Common myeloid progenitor, CD34-positive (primary cell): ENCODE results near the gene HSD17B10. TPM values are rescaled to one million over a fixed set of nuclear protein-coding genes. Genes with fewer than 3 reads are reported as not detected.
A peak's percentile ranks its signal among the peaks of the same experiment; 100 is the strongest.

Experiments
- CTCF ChIA-PET: fragments of 350-600 bp; sonication (Branson Sonifier 250); formaldehyde crosslinking; loops from one replicate; lab custom pipeline; 2021; ENCODE audit warnings: antibody characterized with exemption; lab: Charles Lee
- POLR2A ChIA-PET: fragments of 350-600 bp; sonication (Branson Sonifier 250); formaldehyde crosslinking; loops from one replicate; lab custom pipeline; 2021; ENCODE audit warnings: antibody characterized with exemption; lab: Charles Lee
- DNase-seq, 3 donors: peaks; one replicate each; pipeline versions ENCODE4 v3.0.0 to v3.0.0-alpha.2; 2013
- H3K27ac ChIP-seq, 2 experiments: 1 replicate in 1 of 2; 2 replicates in 1 of 2; pipeline ENCODE4 v1.7.0; 2013; ENCODE audit warnings: inconsistent platforms in 2 of 2, low read length in 2 of 2, mild to moderate bottlenecking in 2 of 2, low read depth in 1 of 2, moderate library complexity in 1 of 2; ENCODE audit not compliant: severe bottlenecking in 2 of 2, insufficient read depth in 1 of 2, poor library complexity in 1 of 2
- H3K27me3 ChIP-seq, 5 experiments: replicated peaks in 2 of 5; 1 replicate in 3 of 5; 2 replicates in 2 of 5; pipeline versions ENCODE4 v1.6.1 to v1.7.0; 2013; ENCODE audit warnings: low read length in 4 of 5, mild to moderate bottlenecking in 2 of 5, moderate library complexity in 2 of 5, inconsistent platforms in 1 of 5; ENCODE audit not compliant: insufficient read depth in 5 of 5, control insufficient read depth in 4 of 5
- H3K36me3 ChIP-seq, 4 experiments: 1 replicate in 2 of 4; 2 replicates in 2 of 4; pipeline versions ENCODE4 v1.6.1 to v1.7.0; 2013; ENCODE audit warnings: low read length in 3 of 4, control low read depth in 1 of 4, mild to moderate bottlenecking in 1 of 4; ENCODE audit not compliant: control insufficient read depth in 4 of 4, insufficient read depth in 4 of 4
- H3K4me1 ChIP-seq, 4 experiments: 1 replicate in 3 of 4; 2 replicates in 1 of 4; pipeline versions ENCODE4 v1.6.1 to v1.7.1; 2013; ENCODE audit warnings: low read length in 3 of 4, mild to moderate bottlenecking in 3 of 4, control low read depth in 1 of 4, inconsistent platforms in 1 of 4, moderate library complexity in 1 of 4; ENCODE audit not compliant: control insufficient read depth in 4 of 4, insufficient read depth in 4 of 4; ENCODE audit errors: control extremely low read depth in 1 of 4
- H3K4me3 ChIP-seq, 7 experiments: 1 replicate in 4 of 7; 2 replicates in 3 of 7; pipeline versions ENCODE4 v1.5.1 to v1.7.0; 2013; ENCODE audit warnings: mild to moderate bottlenecking in 7 of 7, low read length in 6 of 7, moderate library complexity in 6 of 7, inconsistent platforms in 2 of 7, low read depth in 2 of 7, control low read depth in 1 of 7; ENCODE audit not compliant: insufficient read depth in 4 of 7, control insufficient read depth in 1 of 7; ENCODE audit errors: extremely low read depth in 1 of 7
- H3K9me3 ChIP-seq, 5 experiments: 1 replicate in 4 of 5; 2 replicates in 1 of 5; pipeline versions ENCODE4 v1.6.1 to v1.7.1; 2013; ENCODE audit warnings: low read length in 4 of 5, mild to moderate bottlenecking in 2 of 5, inconsistent platforms in 1 of 5, low read depth in 1 of 5, moderate library complexity in 1 of 5; ENCODE audit not compliant: control insufficient read depth in 4 of 5, insufficient read depth in 2 of 5; ENCODE audit errors: control extremely low read depth in 1 of 5
- WGBS: methylation state at CpG from one replicate; pipeline ENCODE4 v1.1.5; 2013; ENCODE audit not compliant: insufficient coverage; 5-methylcytosine and 5-hydroxymethylcytosine counted together
- polyA plus RNA-seq: library from polyadenylated mRNA; unstranded; fragments of 120-200 nt; gene quantifications from one replicate; pipeline ENCODE4 v1.2.1, GENCODE V29; 2013

Gene HSD17B10
- polyA plus RNA-seq = 60.5 TPM

DNA sequence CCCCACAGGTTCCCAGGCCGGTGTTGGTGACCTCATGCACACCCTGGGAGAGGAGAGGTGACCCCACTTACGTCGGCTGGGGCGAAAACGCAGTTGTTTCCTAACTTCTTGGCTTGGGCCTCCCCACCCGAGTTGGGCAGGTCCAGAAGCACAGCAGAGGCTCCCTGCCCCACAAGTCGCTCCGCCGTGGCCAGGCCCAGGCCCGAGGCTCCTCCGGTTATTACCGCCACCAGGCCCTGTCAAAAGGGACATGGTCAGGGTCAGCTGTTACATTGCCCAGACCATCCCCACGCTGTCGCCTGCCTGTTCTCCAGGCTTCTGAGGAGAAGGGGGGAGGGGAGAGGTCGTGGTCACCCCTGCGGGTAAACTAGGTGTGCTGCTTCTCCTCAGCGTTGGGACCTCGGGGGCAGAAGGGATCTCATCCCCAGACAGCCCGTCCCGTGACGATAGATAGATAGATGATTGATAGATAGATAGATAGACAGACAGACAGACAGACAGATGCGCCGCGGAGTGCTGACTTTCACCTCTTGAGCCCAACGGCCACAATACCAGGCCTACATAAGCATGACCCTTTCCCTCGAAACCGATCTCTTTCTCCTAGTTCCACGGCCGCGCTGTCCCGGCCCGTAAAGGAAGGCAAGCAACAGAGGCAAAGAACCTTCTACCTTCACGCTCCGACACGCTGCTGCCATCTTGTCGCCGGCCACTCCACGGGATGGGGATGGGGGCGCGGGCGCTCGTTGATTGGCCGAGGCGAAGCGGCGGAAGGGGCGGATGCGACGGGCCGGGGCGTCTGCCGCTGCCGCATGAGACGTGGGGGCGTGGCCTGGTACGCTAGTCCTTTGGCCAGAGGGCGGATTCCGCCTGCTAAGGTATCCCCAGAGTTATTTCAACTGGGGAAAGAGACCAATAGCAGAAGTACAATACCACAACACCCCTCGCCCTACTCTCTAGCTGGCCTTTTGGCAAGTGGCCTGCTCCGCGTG lies at the start of gene HSD17B10:
Gene HSD17B10 (minus strand): TSS at position 720 of the 989 bp plus-strand sequence. CDS start 25 bp downstream, at position 695.
- POLR2A ChIA-PET = interaction anchor here (1.0 kb wide), 1 partner anchor 121 kb away, joined by 4 read pairs; no protein-coding TSS in a partner anchor
- peak within 1 kb of the TSS; percentile 52 to 91 (median 76) for H3K4me3 ChIP-seq
- peaks cover 4 to 29% (median 10%) of the 10 kb centered on the region in 4 experiments for H3K36me3 ChIP-seq
- H3K27me3 ChIP-seq = peaks cover 0 to 42% (median 0%) of the 10 kb centered on the region in 5 experiments
- peak within 1 kb of the TSS; percentile 56 to 83 for H3K27ac ChIP-seq
- no peaks in the 10 kb centered on the region for H3K9me3 ChIP-seq
- peak; percentile 85 to 93 (median 90) for DNase-seq
- peaks cover 4 to 16% (median 5%) of the 10 kb centered on the region in 4 experiments for H3K4me1 ChIP-seq
- CTCF ChIA-PET = interaction anchor here (0.9 to 2.0 kb wide), 4 partner anchors 8 to 148 kb away, joined by 3 to 5 read pairs (median 4); no protein-coding TSS in a partner anchor
- 38% methylated on average over 51 of the region's 61 CpGs for WGBS

GRCh38 chrX:53483416-53483815 lies 49.2 kb upstream of the HSD17B10 start:
- ChIA-PET CTCF (interaction anchor here (1.1 to 4.5 kb wide), 6 partner anchors 9 to 231 kb away, joined by 3 to 33 read pairs (median 4); no protein-coding TSS in a partner anchor), POLR2A (no interaction called here)
- H3K4me1 ChIP-seq = peaks cover 0 to 3% (median 0%) of the 10 kb centered on the region in 4 experiments
- no peaks in the 10 kb centered on the region for H3K9me3 ChIP-seq
- no peaks in the 10 kb centered on the region for H3K36me3 ChIP-seq
- no peak for DNase-seq
- H3K4me3 ChIP-seq = no peak overlapping the region
- no peak overlapping the region for H3K27ac ChIP-seq
- 94% methylated on average over 2 of the region's 2 CpGs for WGBS
- H3K27me3 ChIP-seq = peaks cover 0 to 6% (median 0%) of the 10 kb centered on the region in 5 experiments

- peaks cover 0 to 6% (median 0%) of the 10 kb centered on the region in 5 experiments for H3K27me3 ChIP-seq
- no peak overlapping the region for H3K27ac ChIP-seq
- no peaks in the 10 kb centered on the region for H3K9me3 ChIP-seq
- peak; percentile 58 to 81 (median 73) for DNase-seq
- ChIA-PET CTCF (interaction anchor here (0.6 to 4.5 kb wide), 17 partner anchors 9 to 229 kb away, joined by 3 to 33 read pairs (median 4); no protein-coding TSS in a partner anchor), POLR2A (no interaction called here)
- H3K4me1 ChIP-seq = peaks cover 0 to 3% (median 0%) of the 10 kb centered on the region in 4 experiments
- H3K36me3 ChIP-seq = no peaks in the 10 kb centered on the region
- 50% methylated on average over 2 of the region's 2 CpGs for WGBS
- H3K4me3 ChIP-seq = no peak overlapping the region
Observed at GRCh38 chrX:53481816-53482465, 47.8 kb upstream of the HSD17B10 start.

DNA sequence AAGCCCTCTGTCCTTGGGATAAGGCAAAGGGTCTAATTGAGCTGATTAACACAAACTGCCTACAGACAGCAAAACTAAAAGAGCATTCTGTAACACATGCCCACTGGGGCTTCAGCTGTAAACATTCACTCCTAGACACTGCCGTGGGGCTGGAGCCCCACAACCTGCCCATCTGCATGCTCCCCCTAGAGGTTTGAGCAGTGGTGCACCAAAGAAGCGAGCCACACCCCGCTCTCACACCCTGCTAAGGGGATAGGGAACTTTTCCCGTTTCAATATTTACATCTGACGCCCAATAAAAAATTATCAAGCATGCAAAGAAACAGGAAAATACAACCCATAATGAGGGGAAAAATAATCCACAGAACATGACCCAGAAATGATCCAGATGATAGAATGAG lies 46.9 kb upstream of the HSD17B10 start:
- no peaks in the 10 kb centered on the region for H3K36me3 ChIP-seq
- POLR2A ChIA-PET = no interaction called here
- WGBS = 13% methylated on average over 1 of the region's 5 CpGs
- peak in 2 of 3 donors; percentile 22 to 25 for DNase-seq
- CTCF ChIA-PET = interaction anchor here (0.9 to 4.5 kb wide), 9 partner anchors 8 to 187 kb away, joined by 4 to 33 read pairs (median 4); no protein-coding TSS in a partner anchor
- H3K4me3 ChIP-seq = no peak overlapping the region
- H3K27me3 ChIP-seq = peaks cover 0 to 6% (median 0%) of the 10 kb centered on the region in 5 experiments
- H3K9me3 ChIP-seq = no peaks in the 10 kb centered on the region
- no peak overlapping the region for H3K27ac ChIP-seq
- peaks cover 0 to 3% (median 0%) of the 10 kb centered on the region in 4 experiments for H3K4me1 ChIP-seq

GRCh38 chrX:53479301-53479700 lies 45.1 kb upstream of the HSD17B10 start:
- WGBS = 84% methylated on average over 4 of the region's 5 CpGs
- H3K4me3 ChIP-seq = no peak overlapping the region
- H3K4me1 ChIP-seq = peaks cover 0 to 3% (median 0%) of the 10 kb centered on the region in 4 experiments
- no peaks in the 10 kb centered on the region for H3K36me3 ChIP-seq
- no peak overlapping the region for H3K27ac ChIP-seq
- no peaks in the 10 kb centered on the region for H3K9me3 ChIP-seq
- ChIA-PET POLR2A (no interaction called here), CTCF (interaction anchor here (1.5 kb wide), 1 partner anchor 9 kb away, joined by 5 read pairs; no protein-coding TSS in a partner anchor)
- H3K27me3 ChIP-seq = peaks cover 0 to 6% (median 0%) of the 10 kb centered on the region in 5 experiments
- DNase-seq = peak; percentile 2 to 41 (median 18)

GRCh38 chrX:53476371-53476770 lies 42.2 kb upstream of the HSD17B10 start:
- peaks cover 0 to 13% (median 0%) of the 10 kb centered on the region in 5 experiments for H3K27me3 ChIP-seq
- no peaks in the 10 kb centered on the region for H3K9me3 ChIP-seq
- no peak overlapping the region for H3K27ac ChIP-seq
- no peaks in the 10 kb centered on the region for H3K36me3 ChIP-seq
- H3K4me1 ChIP-seq = no peaks in the 10 kb centered on the region
- ChIA-PET CTCF (no interaction called here), POLR2A (no interaction called here)
- no peak for DNase-seq
- WGBS = no CpG with 5 or more reads among the region's 2 CpGs
- H3K4me3 ChIP-seq = no peak overlapping the region
